ENCODE results near the gene UBAC1.
"Not testable (repeated sequence)": the region's sequence is repeated elsewhere in the genome, so short reads cannot be mapped to it uniquely, and the experiment has no call there.

UBAC1 gene

DNA sequence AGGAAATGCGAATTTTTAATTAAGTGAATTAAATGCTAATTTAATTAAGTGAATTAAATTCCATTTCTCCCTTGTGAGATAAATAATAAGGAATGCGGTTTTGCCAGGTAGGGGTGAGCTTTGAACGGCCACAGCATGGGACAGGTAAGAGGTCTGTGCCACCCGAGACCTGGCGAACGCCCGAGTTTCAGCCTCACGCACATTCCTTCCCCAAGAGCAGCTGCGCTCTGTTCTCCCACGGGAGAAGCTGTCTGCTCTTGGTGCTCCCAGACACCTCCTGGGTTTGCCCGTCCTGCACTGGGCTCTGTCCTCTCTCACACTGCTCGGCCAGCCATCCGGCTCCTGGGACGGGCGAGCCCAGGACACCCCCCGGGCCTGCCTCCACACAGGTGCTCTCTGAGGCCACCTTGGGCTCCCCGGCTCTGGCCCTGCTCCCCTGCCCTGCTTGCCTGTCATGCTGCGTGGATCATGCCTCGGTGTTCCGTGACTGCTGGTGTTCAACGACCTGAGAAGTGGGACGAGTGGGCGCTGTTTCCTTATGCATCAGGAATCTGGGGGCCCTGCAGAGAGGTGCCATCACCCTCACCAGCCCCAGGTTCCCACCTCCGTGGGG lies 40.1 kb downstream of the UBAC1 start:
- DNase-seq (ENCODE audit: low spot score) = no peak

DNA sequence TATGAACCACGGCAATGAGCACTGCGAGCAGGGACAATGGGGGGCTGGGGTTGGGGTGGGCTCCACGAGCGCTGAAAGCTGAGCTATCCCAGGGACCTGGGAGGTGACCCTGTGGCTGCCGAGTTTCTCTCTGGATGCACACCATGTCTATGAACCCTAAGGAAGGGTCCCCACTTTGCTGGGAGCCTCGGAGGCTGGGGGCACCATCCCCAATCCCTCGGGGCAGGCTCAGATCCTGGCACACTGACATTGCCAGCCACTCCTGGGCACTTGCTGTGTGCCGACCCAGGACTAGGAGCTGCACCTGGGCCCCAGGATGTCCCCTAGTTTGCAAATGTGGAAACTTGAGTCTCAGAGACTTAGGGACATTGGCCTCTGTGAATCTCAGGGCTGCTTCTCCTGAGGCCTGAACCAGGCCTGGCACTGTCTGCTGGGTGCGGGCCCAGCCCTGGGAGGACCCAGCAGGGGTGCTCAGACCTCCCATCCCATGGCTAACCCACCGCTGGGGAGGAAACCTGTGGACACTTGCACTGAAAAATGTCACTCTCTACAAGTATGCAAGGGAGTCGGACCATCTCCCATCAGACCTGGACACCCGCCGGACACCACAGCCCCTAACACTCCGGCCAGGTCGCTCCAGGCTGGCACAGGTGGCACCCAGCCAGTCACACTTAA lies 40.8 kb downstream of the UBAC1 start:
- no peak for DNase-seq (ENCODE audit: low spot score)

- no peak for DNase-seq (ENCODE audit: low spot score)
These were observed 41.8 kb downstream of the UBAC1 start for GRCh38 chr9:135919318-135919890.

DNA sequence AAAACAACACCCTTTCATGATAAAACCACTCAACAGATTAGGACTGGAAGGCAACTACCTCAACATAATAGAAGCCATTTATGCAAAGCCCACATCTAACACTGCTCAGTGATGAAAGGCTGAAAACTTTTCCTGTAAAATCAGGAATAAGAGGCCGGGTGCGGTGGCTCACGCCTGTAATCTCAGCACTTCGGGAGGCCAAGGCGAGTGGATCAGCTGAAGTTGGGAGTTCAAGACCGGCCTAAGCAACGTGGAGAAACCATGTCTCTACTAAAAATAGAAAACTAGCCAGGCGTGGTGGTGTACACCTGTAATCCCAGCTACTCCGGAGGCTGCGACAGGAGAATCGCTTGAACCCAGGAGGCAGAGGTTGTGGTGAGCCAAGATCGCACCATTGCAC lies 44.9 kb downstream of the UBAC1 start:
- DNase-seq (ENCODE audit: low spot score) = not testable (repeated sequence)

- no peak for DNase-seq (ENCODE audit: low spot score)
These were observed 46.3 kb downstream of the UBAC1 start for GRCh38 chr9:135914921-135915320.

- not testable (repeated sequence) for DNase-seq (ENCODE audit: low spot score)
These were observed 49.9 kb downstream of the UBAC1 start for GRCh38 chr9:135911233-135911632.

DNA sequence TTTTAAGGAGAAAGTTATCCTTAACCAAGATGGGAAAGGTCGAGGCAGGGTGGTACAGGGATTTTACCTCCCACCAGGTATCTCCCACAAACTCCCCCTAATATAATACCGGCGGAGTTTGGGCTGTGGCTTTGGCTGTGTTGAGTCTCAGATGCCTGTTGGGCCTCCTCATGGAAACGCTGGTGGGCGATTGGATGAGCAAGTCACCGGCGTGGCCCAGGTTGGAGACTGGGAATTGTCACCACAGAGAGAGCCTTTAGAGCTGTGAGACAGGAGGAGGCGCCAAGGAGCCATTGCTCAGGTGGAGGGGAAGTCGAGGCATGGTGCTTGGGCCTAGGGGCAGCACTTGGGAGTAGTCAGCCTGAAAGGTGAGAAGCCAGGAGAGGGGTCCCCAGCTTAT lies 50.4 kb downstream of the UBAC1 start:
- no peak for DNase-seq (ENCODE audit: low spot score)

DNA sequence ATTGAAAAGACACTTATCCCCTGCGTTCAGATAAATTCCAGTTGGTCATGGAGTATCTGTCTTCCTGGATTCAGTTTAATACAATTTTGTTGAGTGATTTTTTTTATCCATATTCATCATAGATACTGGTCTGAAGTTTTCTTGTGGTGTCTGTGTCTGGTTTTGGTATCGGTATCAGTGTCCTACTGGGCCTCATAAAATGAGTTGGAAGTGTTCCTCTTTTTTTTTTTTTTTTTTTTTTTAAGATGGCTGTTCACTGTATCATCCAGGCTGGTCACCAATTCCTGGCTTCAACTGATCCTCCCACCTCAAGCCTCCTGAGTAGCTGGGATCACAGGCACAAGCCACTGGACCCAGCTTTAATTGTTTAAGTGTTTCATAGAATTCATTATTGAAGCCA lies 51.0 kb downstream of the UBAC1 start:
- no peak for DNase-seq (ENCODE audit: low spot score)

- no peak for DNase-seq (ENCODE audit: low spot score)
These were observed 51.8 kb downstream of the UBAC1 start for GRCh38 chr9:135909371-135909770.

DNA sequence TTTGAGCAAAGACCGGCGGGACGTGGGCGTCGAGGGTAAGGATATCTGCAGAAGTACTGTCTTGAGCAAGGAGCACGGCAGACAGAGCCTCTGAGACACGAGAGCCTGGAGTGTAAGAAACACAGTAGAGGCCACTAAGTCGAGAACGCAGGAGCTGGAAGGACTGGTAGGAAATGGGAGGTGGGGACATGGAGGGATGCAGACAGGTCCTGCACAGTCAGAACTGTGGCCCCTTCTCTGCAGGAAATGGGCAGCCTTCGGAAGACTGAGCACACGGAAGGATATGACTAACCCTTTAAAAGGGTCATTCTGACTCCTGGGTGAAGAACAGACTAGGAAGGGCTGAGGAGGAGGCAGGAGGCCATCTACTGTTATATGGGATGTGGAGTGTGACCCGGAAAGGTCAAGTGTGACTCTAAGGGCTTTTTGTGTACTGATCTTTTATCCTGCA lies 52.4 kb downstream of the UBAC1 start:
- DNase-seq (ENCODE audit: low spot score) = no peak

DNA sequence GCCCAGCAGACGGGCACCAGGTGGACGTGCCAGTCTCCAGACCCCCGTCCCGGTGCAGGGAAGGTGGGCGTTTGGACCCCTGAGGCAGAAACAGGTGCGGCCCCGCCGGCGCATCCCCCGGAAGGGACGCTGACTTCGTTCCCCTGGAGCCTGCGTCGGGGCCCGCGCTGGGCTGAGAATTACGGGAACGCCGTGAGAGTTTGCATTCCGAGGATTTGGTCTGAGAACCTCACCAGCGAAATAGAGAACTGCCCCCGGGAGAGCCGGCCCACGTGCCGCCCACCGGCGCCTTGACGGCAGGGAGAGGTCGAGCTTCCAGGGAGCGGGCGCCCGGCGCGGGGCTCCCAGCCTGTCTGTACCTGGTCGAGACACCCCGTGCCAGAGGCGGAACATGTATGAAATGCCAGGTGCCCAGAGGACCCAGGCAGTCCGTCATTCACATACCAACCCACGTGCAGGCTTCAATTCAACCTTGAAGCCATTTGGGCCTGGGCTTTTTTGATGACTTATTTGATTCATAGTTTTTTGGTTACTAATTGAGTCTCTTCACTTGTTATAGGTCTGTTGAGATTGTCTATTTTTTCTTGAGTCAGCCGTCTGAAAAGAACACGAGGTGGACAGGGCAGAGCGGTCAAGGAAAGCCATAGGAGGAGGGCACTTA lies 53.0 kb downstream of the UBAC1 start:
- no peak for DNase-seq (ENCODE audit: low spot score)

DNA sequence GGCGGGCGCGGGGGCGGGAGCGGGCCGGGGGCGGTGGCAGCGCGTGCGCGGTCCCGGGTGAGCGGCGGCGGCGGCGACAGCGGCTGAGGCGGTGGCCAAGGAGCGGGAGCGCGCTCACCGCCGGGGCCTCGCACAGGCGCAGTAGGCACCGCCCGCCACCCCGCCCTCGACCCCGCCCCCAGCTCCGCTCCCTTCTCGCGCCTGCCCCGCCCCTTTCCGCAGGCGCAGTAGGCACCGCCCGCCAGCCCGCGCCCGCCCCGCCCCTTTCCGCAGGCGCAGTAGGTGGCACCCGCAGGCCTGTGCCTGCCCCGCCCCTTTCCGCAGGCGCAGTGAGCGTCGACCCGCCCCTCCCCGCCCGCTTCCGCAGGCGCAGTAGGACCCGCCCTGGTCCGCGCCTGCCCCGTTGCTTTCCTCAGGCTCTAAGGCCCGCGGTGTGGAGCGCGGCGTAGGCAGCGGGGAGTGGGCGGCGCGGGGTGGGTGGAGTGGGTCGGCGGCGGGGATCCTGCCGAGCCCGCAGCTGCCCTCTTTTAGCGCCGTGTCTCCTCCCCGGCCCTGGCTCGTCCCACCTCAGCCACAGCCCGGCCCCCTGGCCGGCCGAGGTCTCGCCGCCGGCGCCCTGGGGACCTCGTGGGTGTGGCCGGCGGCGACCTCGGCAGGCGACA lies 53.6 kb downstream of the UBAC1 start, which contains the start of gene CAMSAP1:
Gene CAMSAP1, minus strand, starts transcription at position 116 of the 662 bp plus-strand sequence. CDS start 387 bp downstream, outside the sequence.
- DNase-seq (ENCODE audit: low spot score) = peak; percentile 95

GRCh38 chr9:135907006-135907430 lies 54.2 kb downstream of the UBAC1 start:
- DNase-seq (ENCODE audit: low spot score) = no peak

DNA sequence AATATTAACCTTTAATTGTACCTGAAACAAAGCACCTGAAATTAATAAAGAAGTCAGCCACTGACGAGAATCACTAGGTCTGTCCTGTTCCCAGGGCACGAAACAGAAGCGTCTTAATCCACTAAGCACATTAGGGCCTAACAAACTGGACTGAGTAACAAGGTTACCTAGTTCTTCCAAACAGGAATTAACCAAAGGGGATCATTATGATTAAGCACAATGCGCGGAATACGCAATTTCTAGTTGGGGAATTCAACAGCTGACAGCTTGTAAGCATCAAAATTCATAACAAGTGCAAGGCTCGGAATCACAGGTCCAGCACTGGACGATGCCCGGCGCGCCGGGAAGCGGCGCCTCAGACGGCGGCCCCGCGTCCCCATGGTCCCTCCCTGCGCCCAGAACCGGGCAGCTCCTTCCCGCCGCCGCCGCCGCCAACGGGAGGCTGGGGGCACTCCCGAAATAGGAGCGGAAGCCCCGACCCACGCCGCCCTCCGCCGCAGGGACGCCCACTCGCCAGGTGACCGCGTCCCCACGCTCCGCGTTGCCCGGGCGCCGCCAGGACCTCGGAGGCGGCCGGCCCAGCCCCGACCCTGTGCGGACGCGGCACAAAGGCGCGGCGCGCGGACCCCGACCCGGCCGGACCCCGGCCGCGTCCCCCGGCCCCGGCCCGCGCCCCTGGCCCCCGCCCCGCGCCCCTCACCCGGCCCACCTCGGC lies 54.7 kb downstream of the UBAC1 start:
- DNase-seq (ENCODE audit: low spot score) = no peak

DNA sequence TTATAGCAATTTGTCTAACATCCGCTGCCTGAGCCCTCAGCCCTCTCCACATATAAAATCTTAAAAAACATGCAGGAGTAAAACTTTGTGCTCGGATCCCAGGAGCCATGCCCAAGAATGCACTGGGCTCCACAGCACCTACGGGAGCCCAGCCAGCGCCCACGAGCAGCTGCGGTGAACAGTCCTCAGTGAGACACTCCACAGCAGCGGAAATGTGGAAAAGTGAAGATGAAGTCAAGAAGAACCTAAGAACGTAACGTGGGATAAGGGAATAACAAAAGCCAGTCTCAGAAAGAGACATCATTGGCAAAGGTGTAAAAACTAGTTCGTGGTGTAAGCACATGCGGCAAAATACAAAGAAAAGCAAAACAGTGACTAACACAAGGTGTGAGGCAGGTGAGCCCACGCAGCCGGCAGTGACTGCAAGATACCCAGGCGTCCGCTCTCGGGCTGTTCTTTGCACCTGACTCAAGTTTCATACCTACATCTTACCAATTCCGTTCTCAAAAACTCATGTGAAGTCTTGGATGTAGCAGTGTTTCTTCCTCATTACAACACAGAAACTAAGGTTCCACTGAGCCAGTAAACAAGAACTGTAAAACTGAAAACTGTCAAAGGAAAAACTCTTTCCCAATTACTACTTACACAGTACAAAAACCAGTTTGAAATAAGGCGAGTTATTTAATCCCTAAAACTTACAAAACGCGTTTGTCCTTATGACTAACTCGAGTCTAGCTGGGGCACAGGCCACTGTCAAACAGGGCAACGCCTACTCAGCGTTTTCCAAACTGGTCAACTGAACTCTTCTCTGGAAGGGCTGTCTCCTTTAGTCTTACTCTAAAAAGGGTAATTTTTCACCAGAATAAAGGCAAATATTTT lies 55.6 kb downstream of the UBAC1 start:
- DNase-seq (ENCODE audit: low spot score) = no peak

DNA sequence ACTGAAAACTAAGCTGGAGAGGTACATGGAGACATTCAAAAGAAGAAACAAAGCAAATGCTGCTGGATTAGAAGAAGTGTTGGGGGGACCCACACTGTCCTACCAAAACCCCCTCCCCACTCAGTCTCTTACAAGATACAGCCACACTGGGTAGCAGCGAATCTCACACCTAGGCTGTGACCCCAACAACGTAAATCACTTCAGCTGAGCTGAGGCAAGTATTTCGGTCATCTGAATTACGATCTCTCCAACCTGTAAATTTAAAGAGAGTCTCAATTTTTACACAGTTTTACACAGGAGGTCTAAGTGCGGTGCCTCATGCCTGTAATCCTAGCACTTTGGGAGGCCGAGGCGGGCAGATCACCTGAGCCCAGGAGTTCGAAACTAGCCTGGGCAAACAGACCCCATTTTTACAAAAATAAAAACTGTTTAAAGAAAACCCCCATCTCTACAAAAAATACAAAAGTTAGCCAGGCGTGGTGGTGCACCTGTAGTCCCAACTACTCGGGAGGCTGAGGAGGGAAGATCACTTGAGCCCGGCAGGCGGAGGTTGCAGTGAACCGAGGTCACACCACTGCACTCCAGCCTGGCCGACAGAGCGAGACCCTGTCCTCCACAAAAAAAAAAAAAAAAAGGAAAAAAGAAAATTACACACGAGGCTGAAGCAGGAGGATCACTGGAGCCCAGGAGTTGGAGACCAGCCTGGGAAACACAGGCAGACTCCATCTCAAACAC lies 57.2 kb downstream of the UBAC1 start:
- DNase-seq (ENCODE audit: low spot score) = no peak

DNA sequence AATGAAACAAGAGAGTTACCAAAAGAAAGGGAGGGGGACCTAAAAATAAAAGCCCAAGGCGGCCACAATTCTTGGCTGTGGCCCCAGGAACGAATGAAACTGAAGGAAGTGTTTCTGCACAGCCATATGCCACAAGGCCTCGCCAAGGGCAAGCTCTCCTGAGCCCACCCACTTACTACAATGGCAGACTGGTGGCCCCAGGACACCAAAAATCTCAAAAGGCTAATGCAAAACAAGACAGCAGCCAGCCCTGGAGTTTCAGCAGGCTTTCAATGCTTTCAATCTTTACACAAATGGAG lies 57.9 kb downstream of the UBAC1 start:
- DNase-seq (ENCODE audit: low spot score) = no peak

- DNase-seq (ENCODE audit: low spot score) = no peak
These were observed 58.4 kb downstream of the UBAC1 start for GRCh38 chr9:135902655-135903357.

- no peak for DNase-seq (ENCODE audit: low spot score)
These were observed 59.3 kb downstream of the UBAC1 start for GRCh38 chr9:135901826-135902225.

Measured in COLO829 (cell line).